Muscle of leg (tissue), 11 donors: Measurements from ENCODE around the gene SULT2B1. TPM values are rescaled to one million over a fixed set of nuclear protein-coding genes. Genes with fewer than 3 reads are reported as not detected.

ENCODE experiments used
- DNase-seq: peaks from one replicate; pipeline ENCODE4 v3.0.0; 2013
- H3K27ac ChIP-seq: one replicate; pipeline ENCODE4 v1.5.1; 2013; ENCODE audit warnings: mild to moderate bottlenecking, low read length, control low read depth
- H3K27me3 ChIP-seq: one replicate; pipeline ENCODE4 v1.6.1; 2013; ENCODE audit warnings: low read length; ENCODE audit not compliant: control insufficient read depth, insufficient read depth
- H3K36me3 ChIP-seq: one replicate; pipeline ENCODE4 v1.6.1; 2013; ENCODE audit warnings: low read length; ENCODE audit not compliant: control insufficient read depth, insufficient read depth
- H3K4me1 ChIP-seq: one replicate; pipeline ENCODE4 v1.6.1; 2013; ENCODE audit warnings: low read length; ENCODE audit not compliant: control insufficient read depth, insufficient read depth
- H3K4me3 ChIP-seq: one replicate; pipeline ENCODE4 v1.5.1; 2013; ENCODE audit warnings: low read length, control low read depth
- H3K9me3 ChIP-seq: replicated peaks from 2 replicates; pipeline ENCODE4 v1.6.1; 2013; ENCODE audit warnings: low read depth, low read length; ENCODE audit not compliant: control insufficient read depth
- WGBS: methylation state at CpG from one replicate; pipeline ENCODE4 v1.1.5; 2013; ENCODE audit warnings: missing lambda C conversion rate; ENCODE audit not compliant: insufficient coverage; 5-methylcytosine and 5-hydroxymethylcytosine counted together
- polyA plus RNA-seq, 8 donors: library from polyadenylated mRNA; unstranded; fragments of 120-200 nt; gene quantifications; one replicate each; pipeline versions ENCODE4 v1.2.1 to v1.2.3, GENCODE V29; 2013; ENCODE audit warnings: inconsistent platforms in 1 of 8, low replicate concordance in 1 of 8; ENCODE audit not compliant: insufficient read length in 8 of 8, insufficient read depth in 1 of 8
- total RNA-seq: library from RNA; stranded (reverse); fragments of 120-200 nt; gene quantifications from one replicate; pipeline ENCODE4 v1.2.4, GENCODE V29; 2013

The SULT2B1 gene
- total and polyA plus RNA-seq, 9 donors, result 0.11 to 2.9 (median 0.25) TPM; not detected in 1

DNA sequence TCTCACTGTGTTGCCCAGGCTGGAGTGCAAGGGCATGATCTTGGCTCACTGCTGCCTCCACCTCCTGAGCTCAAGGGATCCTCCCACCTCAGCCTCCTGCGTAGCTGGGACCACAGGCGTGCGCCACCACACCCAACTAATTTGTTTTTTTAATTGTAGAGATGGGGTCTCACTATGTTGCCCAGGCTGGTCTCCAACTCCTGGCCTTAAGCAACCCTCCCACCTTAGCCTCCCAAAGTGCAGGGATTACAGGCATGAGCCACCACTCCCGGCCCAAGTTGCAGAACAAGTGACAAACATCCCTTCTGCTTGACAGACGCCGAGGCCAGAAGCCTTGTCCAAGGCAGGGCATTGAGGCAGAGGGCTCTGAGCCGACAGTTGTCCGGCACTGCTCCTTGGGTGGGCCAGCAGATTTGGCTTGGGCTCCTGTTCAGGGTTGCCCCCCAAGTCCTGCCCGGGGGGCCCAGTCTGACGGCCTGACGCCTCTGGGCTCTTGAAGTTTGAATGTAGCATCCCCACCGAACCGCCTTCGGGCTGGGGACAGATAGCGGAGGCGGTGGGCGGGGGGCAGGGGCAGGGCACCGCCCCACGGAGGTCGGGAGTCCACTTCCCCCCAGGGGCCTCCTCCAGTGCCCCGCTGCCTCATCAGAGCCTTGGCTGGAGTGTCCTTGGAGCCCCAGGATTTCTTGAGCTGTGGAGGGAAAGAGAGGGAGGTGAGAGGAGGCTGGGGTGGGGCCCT is 48.9 kb downstream of the SULT2B1 start:
- no peak overlapping the region for H3K4me3 ChIP-seq
- no peak overlapping the region for H3K27ac ChIP-seq
- 80% methylated on average over 18 of the region's 21 CpGs for WGBS
- peaks cover 5% of the 10 kb centered on the region for H3K27me3 ChIP-seq
- no peaks in the 10 kb centered on the region for H3K36me3 ChIP-seq
- H3K4me1 ChIP-seq, result no peaks in the 10 kb centered on the region
- H3K9me3 ChIP-seq, result no peaks in the 10 kb centered on the region
- no peak for DNase-seq

- Histone ChIP-seq H3K27me3 (peaks cover 5% of the 10 kb centered on the region), H3K4me1 (no peaks in the 10 kb centered on the region), H3K27ac (no peak overlapping the region), H3K36me3 (no peaks in the 10 kb centered on the region), H3K9me3 (no peaks in the 10 kb centered on the region), H3K4me3 (no peak overlapping the region)
- no peak for DNase-seq
- 71% methylated on average over 6 of the region's 9 CpGs for WGBS
Measured at GRCh38 chr19:48603001-48603400, 51.0 kb downstream of the SULT2B1 start.

- H3K9me3 ChIP-seq, result no peaks in the 10 kb centered on the region
- no peaks in the 10 kb centered on the region for H3K36me3 ChIP-seq
- no peak overlapping the region for H3K27ac ChIP-seq
- no peak overlapping the region for H3K4me3 ChIP-seq
- no peak for DNase-seq
- WGBS, result 80% methylated on average over 36 of the region's 39 CpGs
- no peaks in the 10 kb centered on the region for H3K4me1 ChIP-seq
- peaks cover 5% of the 10 kb centered on the region for H3K27me3 ChIP-seq
Measured at GRCh38 chr19:48603449-48603848, 51.5 kb downstream of the SULT2B1 start.

DNA sequence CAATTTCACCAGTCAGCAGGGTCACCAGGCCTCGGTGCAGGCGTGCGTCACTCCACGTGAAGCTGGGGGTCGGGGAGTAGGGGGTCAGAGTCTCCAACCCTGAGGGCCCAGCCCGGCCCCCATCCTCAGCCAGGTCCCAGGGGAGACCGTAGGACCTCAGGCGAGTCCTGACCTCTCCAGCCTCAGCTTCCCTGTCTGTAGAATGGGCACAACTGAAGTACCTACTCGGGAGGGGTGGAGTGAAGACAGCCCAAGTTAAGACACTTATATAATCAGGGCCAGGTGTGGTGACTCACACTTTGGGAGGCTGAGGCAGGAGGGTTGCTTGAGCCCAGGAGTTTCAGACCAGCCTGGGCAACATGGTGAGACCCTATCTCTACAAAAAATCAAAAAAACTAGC is 51.9 kb downstream of the SULT2B1 start:
- H3K27me3 ChIP-seq, result peaks cover 2% of the 10 kb centered on the region
- no peak overlapping the region for H3K27ac ChIP-seq
- H3K36me3 ChIP-seq, result no peaks in the 10 kb centered on the region
- no peak for DNase-seq
- H3K4me3 ChIP-seq, result no peak overlapping the region
- H3K9me3 ChIP-seq, result no peaks in the 10 kb centered on the region
- no peaks in the 10 kb centered on the region for H3K4me1 ChIP-seq
- 81% methylated on average over 4 of the region's 9 CpGs for WGBS

- H3K27ac ChIP-seq, result no peak within 1 kb of the TSS
- no peak for DNase-seq
- no peak within 1 kb of the TSS for H3K4me3 ChIP-seq
- H3K27me3 ChIP-seq, result no peaks in the 10 kb centered on the region
- no peaks in the 10 kb centered on the region for H3K36me3 ChIP-seq
- 87% methylated on average over 38 of the region's 39 CpGs for WGBS
- H3K9me3 ChIP-seq, result no peaks in the 10 kb centered on the region
- H3K4me1 ChIP-seq, result no peaks in the 10 kb centered on the region
Measured at GRCh38 chr19:48606463-48607358, 54.7 kb downstream of the SULT2B1 start, which contains the start of gene SPACA4. SPACA4 (plus strand) TSS chr19:48606742; CDS start chr19:48606979, 237 bp downstream.

DNA sequence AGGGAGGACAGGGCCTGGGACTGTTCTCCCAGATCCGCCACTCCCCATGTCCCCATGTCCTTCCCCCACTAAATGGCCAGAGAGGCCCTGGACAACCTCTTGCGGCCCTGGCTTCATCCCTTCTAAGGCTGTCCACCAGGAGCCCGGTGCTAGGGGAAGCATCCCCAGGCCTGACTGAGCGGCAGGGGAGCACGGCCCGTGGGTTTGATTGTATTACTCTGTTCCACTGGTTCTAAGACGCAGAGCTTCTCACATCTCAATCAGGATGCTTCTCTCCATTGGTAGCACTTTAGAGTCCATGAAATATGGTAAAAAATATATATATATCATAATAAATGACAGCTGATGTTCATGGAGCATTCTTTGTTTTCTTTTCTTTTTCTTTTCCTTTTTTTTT is 55.4 kb downstream of the SULT2B1 start:
- Histone ChIP-seq H3K27me3 (no peaks in the 10 kb centered on the region), H3K4me1 (no peaks in the 10 kb centered on the region), H3K9me3 (no peaks in the 10 kb centered on the region), H3K27ac (no peak overlapping the region), H3K4me3 (no peak overlapping the region), H3K36me3 (no peaks in the 10 kb centered on the region)
- no peak for DNase-seq
- WGBS, result 70% methylated on average over 2 of the region's 7 CpGs

GRCh38 chr19:48608798-48609263 is 56.9 kb downstream of the SULT2B1 start:
- DNase-seq, result peak; percentile 50
- H3K4me3 ChIP-seq, result no peak overlapping the region
- WGBS, result no CpG with 5 or more reads among the region's 9 CpGs
- H3K27me3 ChIP-seq, result no peaks in the 10 kb centered on the region
- H3K9me3 ChIP-seq, result no peaks in the 10 kb centered on the region
- no peaks in the 10 kb centered on the region for H3K36me3 ChIP-seq
- H3K27ac ChIP-seq, result no peak overlapping the region
- peaks cover 4% of the 10 kb centered on the region for H3K4me1 ChIP-seq

GRCh38 chr19:48609571-48610108 is 57.7 kb downstream of the SULT2B1 start:
- Histone ChIP-seq H3K36me3 (peaks cover 5% of the 10 kb centered on the region), H3K4me3 (no peak overlapping the region), H3K27ac (no peak overlapping the region), H3K9me3 (no peaks in the 10 kb centered on the region), H3K27me3 (no peaks in the 10 kb centered on the region), H3K4me1 (peaks cover 10% of the 10 kb centered on the region)
- no peak for DNase-seq
- 90% methylated on average over 10 of the region's 20 CpGs for WGBS

DNA sequence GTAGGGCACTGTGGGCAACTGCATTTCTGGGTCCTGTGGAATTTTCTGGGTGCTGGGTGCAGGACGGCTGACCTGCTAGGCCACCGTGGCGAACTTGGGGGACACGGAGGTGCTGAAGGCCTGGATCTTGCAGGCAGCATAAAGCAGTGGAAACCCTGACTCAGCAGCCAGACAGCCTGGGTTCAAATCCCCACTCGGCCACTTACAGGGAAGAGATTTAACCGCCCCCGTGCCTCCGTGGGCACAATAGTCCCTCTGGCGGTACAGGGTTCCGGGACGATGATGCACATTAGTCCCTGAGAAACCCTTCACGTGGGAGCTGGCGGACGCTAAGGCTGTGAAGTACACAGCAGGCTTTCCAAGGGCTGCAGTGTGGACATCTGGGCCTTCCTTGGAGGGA is 59.9 kb downstream of the SULT2B1 start:
- no peak overlapping the region for H3K4me3 ChIP-seq
- WGBS, result 70% methylated on average over 14 of the region's 14 CpGs
- H3K27me3 ChIP-seq, result no peaks in the 10 kb centered on the region
- H3K9me3 ChIP-seq, result no peaks in the 10 kb centered on the region
- peaks cover 20% of the 10 kb centered on the region for H3K4me1 ChIP-seq
- DNase-seq, result no peak
- peaks cover 28% of the 10 kb centered on the region for H3K36me3 ChIP-seq
- no peak overlapping the region for H3K27ac ChIP-seq
